Measurements from ENCODE around the gene SRSF12. TPM values are rescaled to one million over a fixed set of nuclear protein-coding genes. Genes with fewer than 3 reads are reported as not detected.

The SRSF12 gene
- total and polyA plus RNA-seq, 9 of the 15 experiments (the other 6 are each of a cell fraction or from before 2014, with no cell fraction given): not detected

- intact Hi-C loops (cut with micrococcal nuclease): loop anchor here (2.0 kb wide), 1 partner anchor 38 kb away; no protein-coding TSS in a partner anchor
- ChIA-PET CTCF (ENCODE audit: low intra/inter-chr PET ratio) (no interaction called here), POLR2A (interaction anchor here (0.6 to 1.7 kb wide), 7 partner anchors 10 to 188 kb away, joined by 3 to 9 read pairs (median 3); no protein-coding TSS in a partner anchor)
- H3K27ac ChIP-seq (ENCODE audit: extremely low read depth, low read depth, low read length): peak overlapping the region; percentile 74; the same call in 2 of the 3 replicates
- H3K4me2 ChIP-seq (ENCODE audit: insufficient read depth, low read length): peak overlapping the region; percentile 57
- peak in 2 of 4 experiments; percentile 51 to 78 for DNase-seq (ENCODE audit: extremely low read depth in 1 of 4, low spot score in 3 of 4)
- BruUV-seq (replicated peaks): no TSS peak
- no peaks in the 10 kb centered on the region for H3K9me1 ChIP-seq (ENCODE audit: control insufficient read depth, insufficient read depth, low read length)
- in situ Hi-C loops (cut with MboI): no loop called here
- peaks cover 0 to 18% of the 10 kb centered on the region in 2 experiments; a peak in 3 of 5 replicates for H3K4me1 ChIP-seq (replicated peaks in 1 of 2; ENCODE audit: control insufficient read depth in 2 of 2, insufficient read depth in 2 of 2, low read length in 2 of 2)
- no peaks in the 10 kb centered on the region for H3K79me2 ChIP-seq (ENCODE audit: control insufficient read depth, insufficient read depth, low read length)
- WGBS (ENCODE audit: insufficient coverage, low coverage, missing lambda C conversion rate): 0% methylated on average over 4 of the region's 4 CpGs
- no peaks in the 10 kb centered on the region for H3K36me3 ChIP-seq (ENCODE audit: control insufficient read depth, insufficient read depth, low read length)
- H3K9ac ChIP-seq (ENCODE audit: insufficient read depth in 1 of 2, low read depth in 2 of 2, low read length in 2 of 2): peak overlapping the region in 1 of 2 experiments; percentile 30; a peak in 1 of 4 replicates
- H3K9me3 ChIP-seq (replicated peaks; ENCODE audit: control insufficient read depth, insufficient read depth, low read depth, low read length): no peaks in the 10 kb centered on the region
- ATAC-seq: peak; percentile 92
- no peak overlapping the region for H3K4me3 ChIP-seq
- FAIRE-seq: peak; percentile 96
- H3K27me3 ChIP-seq (ENCODE audit: control insufficient read depth in 2 of 2, insufficient read depth in 2 of 2, low read length in 2 of 2): no peaks in the 10 kb centered on the region
- H4K20me1 ChIP-seq (replicated peaks; ENCODE audit: control insufficient read depth, insufficient read depth, low read length): no peaks in the 10 kb centered on the region
- H2AFZ ChIP-seq (ENCODE audit: low read depth, low read length): peak overlapping the region; percentile 86
- TF ChIP-seq IFI16 (CRISPR knock-in tag; IDR thresholded peaks at IDR 0.05) (no peak), ZBTB7A (IDR thresholded peaks at IDR 0.05; ENCODE audit: borderline replicate concordance, control insufficient read depth, low read depth, low read length) (peak; percentile 70; the same call in 1 of the 2 replicates), CCNT2 (IDR thresholded peaks at IDR 0.05; ENCODE audit: borderline replicate concordance, extremely low read depth, insufficient read length, low read depth, low read length) (peak; percentile 37), POLR2H (tag; IDR thresholded peaks at IDR 0.05; ENCODE audit: low read depth) (no peak), DLX4 (CRISPR knock-in tag; IDR thresholded peaks at IDR 0.05) (no peak), CBFA2T3 (IDR thresholded peaks at IDR 0.05) (peak; percentile 91), CBX3 (IDR thresholded peaks at IDR 0.05; ENCODE audit: borderline replicate concordance in 1 of 2, low read length in 2 of 2) (peak in 1 of 2 experiments; percentile 52; a peak in 1 of 3 replicates), ATF1 (CRISPR knock-in tag; IDR thresholded peaks at IDR 0.05) (no peak), ATF1 (tag; IDR thresholded peaks at IDR 0.05) (peak; percentile 43), ARID1B (IDR thresholded peaks at IDR 0.05) (peak; percentile 94), TRIM24 (IDR thresholded peaks at IDR 0.05) (peak; percentile 88 to 91), CREM (IDR thresholded peaks at IDR 0.05; ENCODE audit: low read depth) (peak; percentile 42; the same call in 1 of the 2 replicates), PTBP1 (IDR thresholded peaks at IDR 0.05; ENCODE audit: low read depth, low read length) (no peak), ZNF740 (CRISPR knock-in tag; IDR thresholded peaks at IDR 0.05) (peak; percentile 56; the same call in 1 of the 2 replicates), ZNF740 (tag; IDR thresholded peaks at IDR 0.05) (peak in 1 of 2 experiments; percentile 61; a peak in 1 of 4 replicates), FOXK2 (conservative IDR thresholded peaks at IDR 0.05 in 1 of 2, IDR thresholded peaks at IDR 0.05 in 1 of 2; ENCODE audit: low read depth in 2 of 2) (peak; percentile 28 to 39; a peak in 1 of 4 replicates), ZKSCAN8 (CRISPR knock-in tag; IDR thresholded peaks at IDR 0.05) (0 out of 2 replicates have a peak, but pooled peaks have one; percentile 35)
These were observed 44.8 kb downstream of the SRSF12 start for GRCh38 chr6:89073014-89073620.

Measured in K562 (cell line).